DLD1 (cell line): ENCODE measurements around the gene TMEM14B.
"Not testable (repeated sequence)": the region's sequence is repeated elsewhere in the genome, so short reads cannot be mapped to it uniquely, and the experiment has no call there.

Source experiments
- in situ Hi-C: cut with HindIII; loops from 2 replicates; pipeline ENCODE4 v1.10.0; 2017; ENCODE audit warnings: low sequenced_read_pairs

TMEM14B gene

DNA sequence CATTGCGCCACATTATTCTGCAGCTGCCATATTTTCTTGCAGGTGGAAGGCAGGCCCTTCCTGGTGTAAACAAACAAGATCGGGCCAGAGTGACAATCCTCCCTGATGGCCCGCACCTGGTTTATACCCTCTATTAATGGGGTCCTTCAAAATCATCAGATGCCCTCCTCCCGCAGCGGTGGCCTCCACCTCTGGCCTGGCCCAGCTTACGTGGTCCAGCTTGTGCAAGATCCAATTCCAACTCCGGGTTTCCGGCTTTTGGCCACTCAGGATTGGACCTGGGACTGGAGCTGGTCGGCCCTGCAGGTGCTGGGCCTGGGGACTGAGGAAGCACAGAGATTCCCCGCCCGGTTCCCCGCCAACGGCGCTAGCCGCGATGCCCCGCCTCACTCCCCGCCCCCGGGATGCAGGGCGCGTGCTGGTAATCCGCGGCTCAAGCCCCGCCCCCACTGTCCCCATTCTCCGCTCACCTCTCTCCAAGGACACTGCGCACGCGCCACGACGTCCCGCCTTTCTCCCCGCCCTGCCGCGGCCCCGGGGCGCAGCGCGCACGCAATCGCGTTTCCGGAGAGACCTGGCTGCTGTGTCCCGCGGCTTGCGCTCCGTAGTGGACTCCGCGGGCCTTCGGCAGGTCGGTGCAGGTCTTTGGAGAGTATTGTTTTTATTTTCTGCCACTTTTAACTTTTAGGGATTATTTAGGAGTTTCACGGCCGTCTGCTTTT, at the start of gene TMEM14B:
Gene TMEM14B, plus strand, starts transcription at position 555 of the 722 bp plus-strand sequence. CDS start 1,441 bp downstream, outside the sequence.
- in situ Hi-C loops, result no loop called here

DNA sequence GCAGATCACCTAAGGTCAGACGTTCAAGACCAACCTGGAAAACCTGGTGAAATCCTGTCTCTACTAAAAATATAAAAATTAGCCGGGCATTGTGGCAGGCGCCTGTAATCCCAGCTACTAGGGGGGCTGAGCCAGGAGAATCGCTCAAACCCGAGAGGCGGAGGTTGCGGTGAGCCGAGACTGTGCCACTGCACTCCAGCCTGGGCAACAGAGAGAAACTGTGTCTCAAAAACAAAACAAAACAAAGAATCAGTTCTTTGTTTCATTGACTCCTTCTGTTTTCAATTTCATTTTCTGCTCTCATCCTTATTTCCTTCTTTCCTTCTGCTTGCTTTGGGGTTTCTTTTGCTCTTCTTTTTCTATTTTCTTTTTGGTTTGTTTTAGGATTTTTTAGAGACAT, 33.6 kb upstream of the TMEM14B start:
- in situ Hi-C loops, result no loop called here

- in situ Hi-C loops, result no loop called here
Observed at GRCh38 chr6:10719296-10719963, 28.2 kb upstream of the TMEM14B start.

GRCh38 chr6:10719964-10720264, 27.7 kb upstream of the TMEM14B start:
- in situ Hi-C loops, result no loop called here

- in situ Hi-C loops, result no loop called here
Observed at GRCh38 chr6:10720265-10720959, 27.2 kb upstream of the TMEM14B start.

DNA sequence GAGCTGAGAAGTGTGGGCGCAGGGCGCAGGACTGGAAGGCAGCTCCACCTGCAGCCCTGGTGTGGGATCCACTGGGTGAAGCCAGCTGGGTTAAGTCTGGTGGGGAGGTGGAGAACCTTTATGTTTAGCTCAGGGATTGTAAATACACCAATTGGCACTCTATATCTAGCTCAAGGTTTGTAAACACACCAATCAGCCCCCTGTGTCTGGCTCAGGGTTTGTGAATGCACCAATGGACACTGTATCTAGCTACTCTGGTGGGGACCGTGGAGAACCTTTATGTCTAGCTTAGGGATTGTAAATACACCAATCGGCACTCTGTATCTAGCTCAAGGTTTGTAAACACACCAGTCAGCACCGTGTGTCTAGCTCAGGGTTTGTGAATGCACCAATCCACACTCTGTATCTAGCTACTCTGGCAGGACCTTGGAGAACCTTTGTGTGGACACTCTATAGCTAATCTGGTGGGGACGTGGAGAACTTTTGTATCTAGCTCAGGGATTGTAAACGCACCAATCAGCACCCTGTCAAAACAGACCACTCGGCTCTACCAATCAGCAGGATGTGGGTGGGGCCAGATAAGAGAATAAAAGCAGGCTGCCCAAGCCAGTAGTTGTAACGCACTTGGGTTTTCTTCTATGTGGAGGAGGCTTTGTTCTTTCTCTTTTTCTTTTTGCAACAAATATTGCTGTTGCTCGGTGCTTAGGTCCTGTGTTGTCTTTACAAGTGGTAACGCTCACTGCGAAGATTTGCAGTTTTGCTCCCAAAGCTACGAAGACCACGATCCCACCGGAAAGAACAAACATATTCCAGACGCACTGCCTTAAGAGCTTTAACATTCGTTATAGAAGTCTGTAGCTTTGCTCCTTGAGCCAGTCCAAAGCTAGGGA, 26.4 kb upstream of the TMEM14B start:
- in situ Hi-C loops, result not testable (repeated sequence)

DNA sequence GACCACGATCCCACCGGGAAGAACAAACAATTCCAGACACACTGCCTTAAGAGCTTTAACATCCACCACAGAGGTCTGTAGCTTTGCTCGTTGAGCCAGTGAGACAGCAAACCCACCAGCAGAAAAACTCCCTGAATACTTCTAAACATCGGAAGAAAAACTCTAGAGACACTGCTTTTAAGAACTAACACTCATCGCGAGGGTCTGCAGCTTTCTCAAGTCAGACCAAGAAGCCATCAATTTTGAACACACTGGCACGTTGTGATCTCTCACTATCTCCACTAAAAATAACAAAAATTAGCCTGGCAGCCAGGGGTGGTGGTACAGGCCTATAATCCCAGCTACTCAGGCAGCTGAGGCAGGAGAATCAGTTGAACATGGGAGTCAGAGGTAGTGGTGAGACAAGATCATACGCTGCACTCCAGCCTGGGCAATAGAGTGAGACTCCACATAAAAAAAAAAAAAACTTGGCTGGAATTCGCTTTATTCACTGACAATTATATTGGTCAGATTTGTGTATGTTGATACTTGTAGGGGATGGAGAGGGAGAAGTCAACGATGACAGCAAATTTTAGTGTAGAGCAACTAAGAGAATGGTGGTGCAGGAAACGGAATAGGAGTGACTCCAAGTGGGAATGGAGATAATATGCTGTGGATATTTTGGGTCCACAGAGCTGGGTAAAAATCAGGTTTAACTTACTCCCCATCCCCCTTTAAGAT, 25.6 kb upstream of the TMEM14B start:
- in situ Hi-C loops, result no loop called here

DNA sequence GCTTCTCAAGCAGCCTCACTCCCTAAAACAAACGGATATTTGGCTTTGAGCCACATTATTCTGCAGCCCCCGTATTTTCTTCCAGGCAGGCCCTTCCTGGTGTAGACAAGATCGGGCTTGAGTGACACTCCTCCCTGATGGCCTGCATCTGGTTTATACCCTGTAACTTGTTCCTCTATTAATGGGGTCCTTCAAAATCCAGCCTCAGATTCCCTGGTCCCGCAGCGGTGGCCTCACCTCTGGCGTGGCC, 25.1 kb upstream of the TMEM14B start:
- in situ Hi-C loops, result no loop called here

DNA sequence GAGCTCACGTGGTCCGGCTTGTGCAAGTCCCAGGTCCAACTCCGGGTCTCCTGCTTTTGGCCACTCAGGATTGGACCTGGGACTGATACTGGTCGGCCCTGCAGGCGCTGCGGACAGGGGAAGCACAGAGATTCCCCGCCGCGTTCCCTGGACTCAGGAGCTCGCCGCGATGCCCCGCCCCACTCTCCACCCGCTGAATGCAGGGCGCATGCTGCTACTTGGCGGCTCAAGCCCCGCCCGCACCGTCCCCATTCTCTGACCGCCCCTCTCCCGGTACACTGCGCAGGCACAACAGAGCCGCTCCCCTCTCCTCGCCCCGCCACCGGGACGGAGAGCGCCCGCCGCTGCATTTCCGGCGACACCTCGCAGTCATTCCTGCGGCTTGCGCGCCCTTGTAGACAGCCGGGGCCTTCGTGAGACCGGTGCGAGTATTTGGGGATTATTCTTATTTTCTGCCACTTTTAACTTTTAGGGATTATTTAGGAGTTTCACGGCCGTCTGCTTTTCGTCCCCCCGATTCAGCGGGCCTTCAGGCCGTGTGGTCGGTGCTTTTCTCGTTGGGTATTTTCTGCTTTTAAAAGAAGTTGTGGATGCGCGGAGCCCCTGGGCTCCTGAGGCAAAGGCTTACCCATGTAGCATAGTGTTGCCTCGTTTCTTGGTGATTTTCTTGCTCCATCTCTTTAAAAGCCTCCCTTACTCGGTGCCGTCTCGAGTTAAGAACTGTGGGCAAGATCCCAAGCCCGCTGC, 24.6 kb upstream of the TMEM14B start, which contains the start of gene TMEM14C:
Gene TMEM14C, plus strand, starts transcription at position 251 of the 747 bp plus-strand sequence. CDS start 1,544 bp downstream, outside the sequence.
- in situ Hi-C loops, result no loop called here

- in situ Hi-C loops, result no loop called here
Observed at GRCh38 chr6:10723567-10723881, 24.1 kb upstream of the TMEM14B start.

GRCh38 chr6:10725044-10725443, 22.6 kb upstream of the TMEM14B start:
- in situ Hi-C loops, result no loop called here

DNA sequence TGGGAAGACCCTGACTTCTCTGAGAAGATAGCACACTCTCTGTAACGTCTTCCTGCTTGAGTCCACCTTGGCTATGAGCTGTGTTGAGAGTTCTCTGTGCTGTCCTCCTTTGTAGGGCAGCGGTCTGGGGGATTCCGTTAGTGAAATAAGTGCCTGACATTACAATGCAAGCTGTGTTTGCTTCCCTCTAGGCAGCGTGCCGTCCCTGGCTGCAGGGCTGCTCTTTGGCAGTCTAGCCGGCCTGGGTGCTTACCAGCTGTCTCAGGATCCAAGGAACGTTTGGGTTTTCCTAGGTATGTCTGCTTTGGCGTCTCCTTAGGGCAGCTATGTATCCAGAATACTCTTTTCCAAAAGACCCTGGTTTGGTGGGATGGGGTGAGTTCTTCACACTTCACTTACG, 21.9 kb upstream of the TMEM14B start:
- in situ Hi-C loops, result no loop called here

DNA sequence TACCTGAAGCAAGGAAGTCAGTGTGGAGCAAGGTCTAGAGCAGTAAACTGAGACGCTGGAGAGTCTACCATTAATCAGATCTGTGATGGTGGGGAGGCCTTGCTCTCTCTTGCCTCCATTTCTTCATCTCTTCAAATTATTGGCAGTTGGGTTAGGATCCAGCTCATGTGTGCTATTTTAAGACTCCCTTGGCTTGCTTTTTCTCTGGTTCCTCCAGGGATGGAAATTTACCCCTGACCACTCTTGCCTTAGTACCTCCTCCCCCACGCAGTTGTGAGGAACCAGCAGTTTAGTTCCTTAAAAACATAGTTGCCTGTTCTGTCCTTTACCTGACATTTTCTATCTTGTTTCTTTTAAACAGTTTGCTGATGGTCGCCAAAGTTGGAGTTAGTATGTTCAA, 17.4 kb upstream of the TMEM14B start:
- in situ Hi-C loops, result no loop called here

DNA sequence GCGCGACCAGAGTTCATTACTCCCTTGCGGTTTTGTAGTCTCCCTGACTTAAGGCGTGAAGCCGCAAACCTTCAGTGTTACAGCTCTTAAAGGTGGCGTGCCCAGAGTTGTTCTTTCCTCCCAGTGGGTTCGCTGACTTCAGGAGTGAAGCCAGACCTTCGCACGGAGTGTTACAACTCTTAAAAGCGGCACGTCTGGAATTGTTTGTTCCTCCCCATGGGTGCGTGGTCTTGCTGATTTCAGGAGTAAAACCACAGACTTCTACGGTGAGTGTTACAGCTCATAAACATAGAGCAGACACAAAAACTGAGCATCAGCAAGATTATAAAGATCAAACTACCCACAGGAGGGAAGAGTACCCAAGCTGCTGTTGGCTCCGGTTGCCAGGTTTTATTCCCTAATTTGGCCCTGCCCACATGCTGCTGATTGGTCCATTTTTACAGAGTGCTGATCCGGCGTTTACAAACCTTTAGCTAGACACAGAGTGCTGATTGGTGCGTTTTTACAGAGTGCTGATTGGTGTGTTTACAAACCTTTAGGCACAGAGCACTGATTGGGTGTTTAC, 14.4 kb upstream of the TMEM14B start:
- in situ Hi-C loops, result no loop called here

DNA sequence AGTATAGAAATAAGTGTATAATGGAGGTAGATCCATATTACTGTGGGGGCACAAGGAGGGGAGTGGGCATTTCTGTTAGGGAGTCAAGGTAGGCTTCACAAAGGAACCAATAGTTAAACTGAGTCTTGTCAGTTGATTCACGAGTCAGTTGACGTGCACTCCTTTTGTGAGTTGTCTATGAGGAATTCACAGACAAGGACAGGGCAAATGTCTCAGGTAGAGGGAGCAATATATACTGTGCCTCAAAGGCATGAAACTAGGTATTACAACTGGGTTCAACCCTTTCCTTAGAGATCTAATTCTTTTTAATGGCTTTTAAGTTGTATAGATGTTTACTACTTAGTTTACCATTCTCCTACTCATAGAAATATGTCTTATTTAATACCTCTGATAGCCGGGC, 13.7 kb upstream of the TMEM14B start:
- in situ Hi-C loops, result no loop called here

- in situ Hi-C loops, result no loop called here
Observed at GRCh38 chr6:10736731-10737130, 10.9 kb upstream of the TMEM14B start.

DNA sequence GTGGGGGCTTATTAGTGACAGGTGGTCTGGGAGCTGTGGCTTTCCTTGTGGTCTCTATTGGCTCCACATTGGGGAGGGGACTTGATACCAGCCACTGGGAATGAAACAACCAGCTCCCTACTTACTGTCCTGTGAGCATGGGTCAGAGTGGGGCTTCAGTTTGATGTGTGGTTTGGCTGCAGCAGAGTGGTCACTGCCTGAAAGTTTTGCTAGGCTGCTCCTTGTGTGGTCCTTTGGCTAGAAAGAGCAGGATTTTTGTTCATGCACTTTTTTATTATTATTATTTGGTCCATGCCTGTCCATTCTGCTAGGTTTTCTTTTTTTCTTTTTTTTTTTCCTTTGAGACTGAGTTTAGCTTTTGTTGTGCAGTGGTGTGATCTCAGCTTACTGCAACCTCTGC, 7.5 kb upstream of the TMEM14B start:
- in situ Hi-C loops, result no loop called here

- in situ Hi-C loops, result not testable (repeated sequence)
Observed at GRCh38 chr6:10741643-10742042, 6.0 kb upstream of the TMEM14B start.

DNA sequence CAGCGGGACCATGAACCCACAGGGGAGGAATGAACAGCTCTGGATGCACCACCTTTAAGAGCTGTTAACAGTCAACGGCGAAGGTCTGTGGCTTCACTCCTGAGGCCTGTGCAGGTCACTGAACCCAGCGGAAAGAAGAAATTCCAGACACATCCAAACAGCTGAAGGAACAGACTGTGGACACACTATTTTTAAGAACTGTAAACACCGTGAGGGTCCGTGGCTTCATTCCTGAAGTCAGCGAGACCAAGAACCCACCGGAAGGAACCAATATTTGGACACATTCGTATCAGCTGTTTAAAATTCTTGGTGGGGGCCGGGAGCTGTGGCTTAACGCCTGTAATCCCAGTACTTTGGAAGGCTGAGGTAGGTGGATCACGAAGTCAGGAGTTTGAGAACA, 5.4 kb upstream of the TMEM14B start:
- in situ Hi-C loops, result no loop called here

DNA sequence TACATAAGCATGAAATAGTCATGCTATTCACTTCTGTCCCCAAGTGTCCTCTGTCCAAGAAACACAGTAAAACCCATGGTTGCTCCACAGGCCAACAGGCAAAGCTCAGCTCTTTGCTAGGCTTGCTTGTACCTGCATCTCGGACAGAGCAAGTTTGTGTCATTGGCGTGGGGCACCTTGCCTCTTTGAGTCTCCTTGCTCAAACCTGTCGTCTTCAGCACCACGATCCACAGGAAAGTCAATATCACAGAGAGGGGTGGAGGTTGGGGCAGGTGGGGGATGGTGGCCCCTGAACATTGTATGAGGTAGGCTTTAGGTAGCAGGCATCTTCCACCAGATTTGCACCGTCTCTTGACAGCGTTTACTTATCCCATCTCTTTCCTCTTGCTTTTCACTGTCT, 4.1 kb upstream of the TMEM14B start:
- in situ Hi-C loops, result no loop called here
